Motor neuron (in vitro differentiated cells): ENCODE data around the gene ENGASE. TPM values are rescaled to one million over a fixed set of nuclear protein-coding genes. Genes with fewer than 3 reads are reported as not detected.
"Not testable (repeated sequence)": the region's sequence is repeated elsewhere in the genome, so short reads cannot be mapped to it uniquely, and the experiment has no call there.

ENCODE experiments used
- ATAC-seq, 8 experiments: fragments of 200-7000 bp; cut with Tn5 transposase; replicated peaks in 6 of 8; 2 replicates each; pipeline ENCODE4 v1.8.0; 2021; ENCODE audit warnings: mild to moderate bottlenecking in 8 of 8, moderate library complexity in 8 of 8
- H3K27ac ChIP-seq, 2 donors: fragments of 250-450 bp; sonication (Bioruptor Pico); 2 replicates each; pipeline ENCODE4 v1.9.0; 2021; ENCODE audit warnings: antibody characterized with exemption in 2 of 2, mild to moderate bottlenecking in 2 of 2, moderate library complexity in 1 of 2
- H3K4me1 ChIP-seq, 2 donors: fragments of 250-450 bp; sonication (Bioruptor Pico); replicated peaks in 1 of 2; 2 replicates each; pipeline ENCODE4 v1.6.1; 2021; ENCODE audit warnings: antibody characterized with exemption in 2 of 2, mild to moderate bottlenecking in 2 of 2, moderate library complexity in 1 of 2
- H3K4me3 ChIP-seq, 5 donors: fragments of 250-450 bp; sonication (Bioruptor Pico); 2 replicates each; pipeline ENCODE4 v1.9.0; 2021; ENCODE audit warnings: antibody characterized with exemption in 5 of 5, mild to moderate bottlenecking in 5 of 5, moderate library complexity in 4 of 5
- WGBS, 10 experiments: fragments of 450-650 bp; shearing (Covaris generic); methylation state at CpG; one replicate each; pipeline ENCODE4 v1.0.0; 2022; 5-methylcytosine and 5-hydroxymethylcytosine counted together
- in situ Hi-C, 9 experiments: fragments of 400-800 bp; cut with MboI; loops; one replicate each; pipeline ENCODE4 v1.15.0; 2021; ENCODE audit warnings: low sequenced_read_pairs in 9 of 9, low pct_unique_long_range_greater_than_20kb in 2 of 9; ENCODE audit not compliant: unreplicated experiment in 9 of 9
- total RNA-seq, 8 experiments: library from RNA; unstranded; fragments of 300-600 nt; gene quantifications; 2 replicates each; pipeline versions ENCODE4 v1.2.3 to v1.2.4, GENCODE V29; 2022

Gene ENGASE
- total RNA-seq, 8 experiments from 2014 or later: 10.0 to 49.6 (median 15.4) TPM

DNA sequence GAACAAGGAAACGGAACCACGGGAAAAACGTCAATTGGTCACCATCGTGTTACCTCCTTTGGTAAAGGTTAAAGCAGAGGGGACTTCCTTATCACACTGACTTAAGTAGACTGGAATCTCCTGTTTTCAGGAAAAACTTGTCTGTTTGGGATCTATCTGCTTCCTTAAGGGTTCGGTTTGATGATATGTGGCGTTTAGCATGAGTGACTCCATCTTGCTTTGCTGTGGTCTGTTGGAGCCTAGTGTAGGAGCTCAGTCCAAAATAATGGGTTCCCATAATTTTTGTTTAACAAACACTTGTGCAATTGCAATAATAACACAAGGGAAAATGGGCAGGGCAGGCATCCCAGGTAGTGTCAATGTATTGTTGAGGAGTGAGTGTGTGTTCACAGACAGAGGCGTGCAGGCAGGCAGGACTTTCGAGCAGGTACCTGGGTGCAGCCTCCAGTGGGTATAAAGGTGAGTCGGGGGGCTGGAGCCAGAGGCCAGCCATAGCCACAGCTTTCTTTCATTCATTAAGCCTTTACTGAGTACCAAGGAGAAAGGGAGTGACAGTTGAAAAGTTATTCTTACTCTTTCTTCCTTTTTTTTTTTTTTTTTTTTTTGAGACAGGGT is 4.3 kb upstream of the ENGASE start:
- WGBS, 10 experiments: 0 to 93% (median 79%) methylated on average over 1 to 8 of the region's 9 CpGs; no CpG with 5 or more reads in 2 of the 10 experiments
- Histone ChIP-seq H3K27ac (no peak overlapping the region), H3K4me3 (no peak overlapping the region), H3K4me1 (peaks cover 0 to 2% of the 10 kb centered on the region in 2 donors)
- in situ Hi-C loops: loop anchor here in 1 of 9 experiments (25.0 kb wide), 1 partner anchor 642 kb away; no protein-coding TSS in a partner anchor
- ATAC-seq: no peak

DNA sequence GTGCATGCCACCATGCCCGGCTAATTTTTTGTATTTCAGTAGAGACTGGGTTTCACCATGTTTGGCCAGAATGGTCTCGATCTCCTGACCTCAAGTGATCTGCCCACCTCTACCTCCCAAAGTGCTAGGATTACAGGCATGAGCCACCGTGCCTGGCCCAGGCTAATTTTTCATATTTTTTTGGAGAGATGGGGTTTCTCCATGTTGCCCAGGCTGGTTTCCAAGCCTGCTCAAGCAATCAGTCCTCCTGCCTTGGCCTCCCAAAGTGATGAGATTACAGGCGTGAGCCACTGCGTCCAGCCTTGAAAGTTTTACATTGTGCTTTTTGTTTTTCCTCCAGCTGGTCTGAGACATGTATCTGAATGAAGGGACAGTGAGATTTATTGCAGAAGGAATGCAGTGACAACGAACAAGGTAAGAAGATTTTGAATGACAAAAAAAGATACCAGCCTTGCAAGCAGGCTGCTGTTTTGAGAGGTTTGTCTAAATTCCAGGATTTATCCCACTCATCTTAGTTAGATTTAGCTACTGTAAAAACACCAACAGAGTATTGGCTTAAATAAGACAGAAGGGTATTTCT is 3.4 kb upstream of the ENGASE start:
- H3K4me3 ChIP-seq: no peak overlapping the region
- ATAC-seq: no peak
- peaks cover 8 to 10% of the 10 kb centered on the region in 2 donors for H3K4me1 ChIP-seq
- in situ Hi-C loops: loop anchor here in 1 of 9 experiments (25.0 kb wide), 1 partner anchor 641 kb away; no protein-coding TSS in a partner anchor
- no peak overlapping the region for H3K27ac ChIP-seq
- WGBS, 10 experiments: 0 to 77% (median 41%) methylated on average over 1 to 6 of the region's 6 CpGs; no CpG with 5 or more reads in 2 of the 10 experiments

DNA sequence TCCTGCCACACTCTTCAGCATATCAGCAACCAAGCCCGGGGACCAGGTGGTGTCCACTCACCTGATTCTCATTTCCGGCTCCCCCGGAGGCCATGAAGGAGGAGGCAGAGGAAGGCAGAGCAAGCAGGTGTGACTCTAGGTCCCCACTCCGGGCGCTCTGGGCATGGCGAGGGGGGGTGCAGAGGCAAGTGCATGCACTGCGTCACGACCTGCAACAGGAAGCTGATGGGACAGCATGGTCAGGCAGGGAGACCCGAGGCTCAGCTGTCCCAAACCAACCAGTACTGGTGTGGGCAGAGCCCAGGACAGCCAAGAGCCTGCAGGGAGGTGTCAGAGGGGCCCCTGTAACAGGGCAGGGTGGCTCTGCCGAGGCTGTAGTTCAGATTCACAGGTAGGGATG is 2.1 kb upstream of the ENGASE start:
- Histone ChIP-seq H3K4me3 (no peak overlapping the region), H3K4me1 (peaks cover 8 to 10% of the 10 kb centered on the region in 2 donors), H3K27ac (no peak overlapping the region)
- ATAC-seq: no peak
- in situ Hi-C loops: loop anchor here in 1 of 9 experiments (25.0 kb wide), 1 partner anchor 640 kb away; no protein-coding TSS in a partner anchor
- 20 to 84% (median 75%) methylated on average over 1 to 9 of the region's 10 CpGs; no CpG with 5 or more reads in 7 of the 10 experiments for WGBS, 10 experiments

DNA sequence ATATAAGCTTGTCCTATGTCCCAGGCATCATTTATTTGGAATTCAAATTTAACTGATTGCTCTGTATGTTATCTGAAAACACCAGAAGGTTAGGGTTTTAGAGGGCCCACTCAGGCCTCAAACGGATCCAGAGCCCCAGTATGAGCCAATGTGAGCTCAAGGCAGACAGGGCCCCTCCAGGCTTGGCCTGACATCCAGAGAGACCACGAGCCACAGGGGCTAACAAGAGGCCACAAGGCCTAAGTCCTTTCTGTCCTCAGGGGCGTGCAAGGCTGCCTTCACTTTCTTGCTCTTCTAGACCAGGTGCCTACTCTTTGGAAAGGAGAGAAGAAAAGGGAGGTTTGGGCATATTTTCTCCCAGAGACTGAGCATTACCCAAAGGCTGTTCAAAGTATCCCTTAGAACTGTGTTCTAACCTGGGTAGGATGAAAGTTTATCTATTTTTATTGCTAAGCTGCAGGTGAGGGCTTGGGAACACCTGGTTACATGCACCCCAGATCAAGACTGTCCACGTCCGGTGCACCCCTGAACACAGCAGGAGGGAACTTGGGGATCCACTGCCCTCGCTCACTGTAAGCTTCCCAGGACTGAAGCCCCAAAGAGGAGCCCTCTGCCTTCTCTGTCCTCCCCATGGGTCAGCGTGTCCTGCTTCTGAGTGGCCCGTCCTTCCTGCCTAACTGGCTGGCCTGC is 1.5 kb upstream of the ENGASE start:
- 57 to 96% (median 80%) methylated on average over 1 to 4 of the region's 8 CpGs; no CpG with 5 or more reads in 3 of the 10 experiments for WGBS, 10 experiments
- in situ Hi-C loops: loop anchor here in 1 of 9 experiments (25.0 kb wide), 1 partner anchor 639 kb away; no protein-coding TSS in a partner anchor
- Histone ChIP-seq H3K27ac (no peak overlapping the region), H3K4me3 (no peak overlapping the region), H3K4me1 (peaks cover 8 to 10% of the 10 kb centered on the region in 2 donors)
- no peak for ATAC-seq

DNA sequence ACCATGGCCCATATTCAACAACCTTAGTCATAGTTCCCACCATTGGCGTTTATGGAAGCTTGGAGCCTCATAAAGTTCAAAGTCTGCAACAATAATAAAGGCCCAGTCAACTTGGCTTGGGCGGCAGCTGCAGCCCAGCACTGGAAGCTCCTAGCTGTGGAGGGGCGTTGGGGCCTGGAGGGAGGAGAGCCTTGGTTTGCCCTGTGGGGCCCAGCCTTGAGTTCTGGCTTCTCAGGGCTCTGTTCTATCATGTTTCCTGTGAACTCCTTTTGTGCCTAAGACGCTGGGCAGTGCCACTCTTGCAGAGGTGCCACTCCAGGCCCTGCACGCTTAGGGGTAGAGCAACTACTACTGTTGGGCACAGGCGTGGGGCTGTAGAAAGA is 927 bp upstream of the ENGASE start:
- ATAC-seq: no peak
- in situ Hi-C loops: loop anchor here in 1 of 9 experiments (25.0 kb wide), 1 partner anchor 639 kb away; no protein-coding TSS in a partner anchor
- Histone ChIP-seq H3K27ac (no peak overlapping the region), H3K4me3 (no peak overlapping the region), H3K4me1 (peaks cover 8 to 10% of the 10 kb centered on the region in 2 donors)
- WGBS, 10 experiments: 60 to 85% (median 83%) methylated on average over 1 to 2 of the region's 6 CpGs; no CpG with 5 or more reads in 5 of the 10 experiments

DNA sequence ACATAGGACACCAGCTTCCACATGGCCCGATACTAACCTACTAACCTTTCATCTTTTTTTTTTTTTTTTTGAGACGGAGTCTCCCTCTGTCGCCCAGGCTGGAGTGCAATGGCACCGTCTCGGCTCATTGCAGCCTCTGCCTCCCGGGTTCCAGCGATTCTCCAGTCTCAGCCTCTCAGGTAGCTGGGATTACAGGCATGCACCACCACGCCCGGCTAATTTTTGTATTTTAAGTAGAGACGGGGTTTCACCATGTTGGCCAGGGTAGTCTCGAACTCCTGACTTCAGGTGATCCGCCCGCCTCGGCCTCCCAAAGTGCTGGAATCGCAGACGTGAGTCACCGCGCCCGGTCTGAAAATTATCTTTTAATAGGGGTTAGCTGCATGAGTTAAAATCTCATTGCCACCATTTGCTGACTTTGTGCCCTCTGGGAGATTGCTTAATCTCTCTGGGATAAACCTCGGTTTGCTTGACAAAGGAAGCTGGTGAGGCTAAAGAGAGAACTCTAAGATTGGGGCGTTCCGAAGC is 439 bp upstream of the ENGASE start:
- H3K4me1 ChIP-seq, ATAC-seq: not testable (repeated sequence)
- in situ Hi-C loops: loop anchor here in 1 of 9 experiments (25.0 kb wide), 1 partner anchor 638 kb away; no protein-coding TSS in a partner anchor
- 75 to 100% (median 93%) methylated on average over 1 to 8 of the region's 22 CpGs; no CpG with 5 or more reads in 4 of the 10 experiments for WGBS, 10 experiments
- H3K27ac ChIP-seq: peak overlapping the region in 1 of 2 donors; percentile 43
- peak overlapping the region; percentile 52 to 86 (median 80) for H3K4me3 ChIP-seq

DNA sequence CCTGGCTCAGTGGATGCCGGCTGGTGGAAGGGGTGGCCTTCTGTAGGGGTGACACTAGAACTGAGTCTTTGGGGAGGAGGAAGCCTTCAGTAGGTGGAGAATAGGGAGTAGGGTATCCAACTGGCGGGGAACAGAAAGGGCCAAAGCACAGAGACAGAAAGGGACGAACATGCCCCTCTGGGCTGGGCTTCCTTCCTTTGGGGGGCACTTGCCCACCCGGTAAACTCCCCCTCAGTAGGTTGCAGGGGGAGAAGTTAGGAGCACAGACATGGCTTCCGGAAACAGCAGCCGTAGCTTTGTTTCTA is 774 bp downstream of the ENGASE start:
- peak in 2 of 8 experiments; percentile 1 to 19 for ATAC-seq
- Histone ChIP-seq H3K27ac (peak overlapping the region in 1 of 2 donors; percentile 83), H3K4me3 (peak overlapping the region; percentile 52 to 86 (median 80)), H3K4me1 (peaks cover 8 to 10% of the 10 kb centered on the region in 2 donors)
- WGBS, 10 experiments: 0 to 30% (median 20%) methylated on average over 2 to 3 of the region's 6 CpGs; no CpG with 5 or more reads in 6 of the 10 experiments
- in situ Hi-C loops: loop anchor here in 4 of 9 experiments (25.0 kb wide), 2 partner anchors 312 to 637 kb away; no protein-coding TSS in a partner anchor

DNA sequence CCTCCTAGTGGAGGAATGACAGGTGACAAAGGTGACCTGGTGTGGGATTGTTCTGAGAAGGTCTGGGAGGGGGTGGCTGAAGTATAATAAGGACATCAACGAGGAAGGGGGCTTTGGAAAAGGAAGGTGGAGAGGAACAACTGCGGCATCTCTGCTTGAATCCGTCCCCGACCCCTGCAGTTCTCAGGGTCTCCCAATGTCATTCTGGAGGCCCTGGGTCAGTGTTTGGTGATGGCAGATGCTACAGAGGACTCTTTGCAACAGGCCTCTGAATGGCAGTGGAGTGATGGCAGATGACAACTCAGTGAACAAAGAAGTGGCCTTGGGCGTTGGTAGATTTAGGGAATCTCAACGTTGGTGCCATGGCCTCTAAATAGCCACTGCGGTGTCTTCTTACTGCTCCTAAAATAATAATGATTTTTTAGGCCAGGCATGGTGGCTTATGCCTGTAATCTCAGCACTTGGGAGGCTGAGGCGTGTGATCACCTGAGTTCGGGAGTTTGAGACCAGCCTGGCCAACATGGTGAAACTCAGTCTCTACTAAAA is 1.3 kb downstream of the ENGASE start:
- 0 to 100% (median 80%) methylated on average over 1 to 7 of the region's 9 CpGs; no CpG with 5 or more reads in 4 of the 10 experiments for WGBS, 10 experiments
- ATAC-seq: no peak
- in situ Hi-C loops: loop anchor here in 4 of 9 experiments (25.0 kb wide), 2 partner anchors 311 to 636 kb away; no protein-coding TSS in a partner anchor
- H3K4me1 ChIP-seq: peaks cover 8 to 10% of the 10 kb centered on the region in 2 donors
- H3K27ac ChIP-seq: peak overlapping the region in 1 of 2 donors; percentile 83
- H3K4me3 ChIP-seq: peak overlapping the region; percentile 52 to 86 (median 80)

DNA sequence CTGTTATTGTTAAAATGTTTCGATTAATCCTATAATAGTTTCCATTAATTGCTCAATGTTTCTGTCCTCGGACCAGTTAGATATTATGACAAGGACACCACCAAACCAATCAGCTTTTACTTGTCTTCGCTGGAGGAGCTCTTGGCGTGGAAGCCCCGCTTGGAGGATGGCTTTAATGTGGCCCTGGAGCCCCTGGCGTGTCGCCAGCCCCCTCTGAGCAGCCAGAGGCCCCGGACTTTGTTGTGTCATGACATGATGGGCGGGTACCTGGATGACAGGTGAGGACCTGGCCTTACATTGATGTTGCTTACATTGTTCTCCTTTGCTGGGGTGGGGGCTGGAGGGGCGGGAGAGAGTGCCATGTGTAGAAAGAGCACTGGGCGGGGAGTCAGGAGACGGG is 3.0 kb downstream of the ENGASE start:
- Histone ChIP-seq H3K27ac (no peak overlapping the region), H3K4me3 (no peak overlapping the region), H3K4me1 (peaks cover 10 to 11% of the 10 kb centered on the region in 2 donors)
- ATAC-seq: no peak
- in situ Hi-C loops: loop anchor here in 4 of 9 experiments (25.0 kb wide), 2 partner anchors 310 to 635 kb away; no protein-coding TSS in a partner anchor
- WGBS, 10 experiments: 53 to 92% (median 90%) methylated on average over 2 to 4 of the region's 12 CpGs; no CpG with 5 or more reads in 5 of the 10 experiments

DNA sequence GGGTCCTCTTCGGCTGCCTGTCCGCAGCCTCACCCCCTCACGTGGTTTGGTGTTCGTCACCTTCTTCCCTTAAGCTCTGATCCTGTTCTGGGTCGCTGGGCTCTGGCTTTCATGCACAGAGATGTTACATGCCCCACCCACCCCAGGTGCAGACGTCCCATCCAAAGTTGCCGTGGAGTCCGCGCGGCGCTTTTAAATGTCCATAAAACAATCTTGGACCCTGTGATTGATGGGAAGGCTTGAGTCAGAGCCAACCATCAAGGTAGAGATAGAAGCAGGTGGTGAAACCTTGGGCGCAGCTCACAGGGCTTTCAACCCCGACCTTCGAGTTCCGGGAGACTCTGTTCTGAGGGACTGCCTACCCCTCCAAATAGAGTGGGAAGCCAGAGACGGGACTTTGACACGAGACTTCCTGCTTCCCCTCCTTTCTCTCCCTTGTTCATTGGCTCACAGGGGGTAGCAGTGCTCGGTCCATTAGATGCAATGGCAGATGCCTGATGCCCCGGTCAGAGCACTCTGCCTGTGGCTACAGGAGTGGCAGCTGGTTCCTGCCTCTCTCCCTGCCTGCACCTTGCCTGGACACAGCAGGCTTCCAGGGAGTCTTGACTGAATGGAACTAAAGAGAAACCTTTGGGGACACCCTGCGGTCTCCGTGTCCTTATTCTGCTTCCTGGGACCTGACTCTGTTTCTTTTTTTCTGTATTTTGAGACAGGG is 4.0 kb downstream of the ENGASE start:
- WGBS, 10 experiments: 80 to 100% (median 93%) methylated on average over 1 to 16 of the region's 21 CpGs; no CpG with 5 or more reads in 2 of the 10 experiments
- in situ Hi-C loops: loop anchor here in 4 of 9 experiments (25.0 kb wide), 2 partner anchors 309 to 634 kb away; no protein-coding TSS in a partner anchor
- peaks cover 10 to 11% of the 10 kb centered on the region in 2 donors for H3K4me1 ChIP-seq
- ATAC-seq: no peak
- H3K27ac ChIP-seq: no peak overlapping the region
- no peak overlapping the region for H3K4me3 ChIP-seq

DNA sequence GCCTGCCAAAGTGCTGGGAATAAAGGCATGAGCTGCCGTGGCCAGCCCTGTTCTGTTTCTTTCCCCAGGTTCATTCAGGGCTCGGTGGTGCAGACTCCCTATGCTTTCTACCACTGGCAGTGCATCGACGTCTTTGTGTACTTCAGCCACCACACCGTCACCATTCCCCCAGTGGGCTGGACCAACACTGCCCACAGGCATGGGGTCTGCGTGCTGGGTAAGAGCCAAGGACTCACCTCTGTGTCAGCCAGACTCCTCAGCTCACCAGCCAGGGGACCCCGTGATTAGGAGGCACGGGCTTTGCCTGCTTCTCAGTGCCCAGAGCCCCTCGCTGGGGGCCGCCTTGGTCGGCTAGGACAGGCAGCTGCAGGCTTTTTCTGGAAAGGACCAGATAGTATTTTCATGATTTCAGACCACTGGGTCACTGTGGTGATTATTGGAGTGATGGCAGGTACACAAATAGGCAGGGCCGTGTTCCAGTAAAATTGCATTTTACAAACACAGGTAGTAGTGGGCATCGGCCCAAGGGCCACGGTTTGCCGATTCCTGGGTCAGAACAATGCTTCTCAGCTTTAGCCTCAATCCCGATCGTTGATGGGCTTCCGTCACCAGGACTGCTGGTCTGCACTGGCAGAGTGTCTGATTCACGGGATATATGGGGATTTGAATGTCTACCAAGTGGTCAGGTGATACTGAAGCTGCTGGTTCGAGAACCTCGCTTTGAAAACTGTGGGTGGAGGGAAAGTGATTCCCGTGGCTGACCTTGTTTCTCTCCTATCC is 5.0 kb downstream of the ENGASE start:
- H3K27ac ChIP-seq: no peak overlapping the region
- no peak overlapping the region for H3K4me3 ChIP-seq
- ATAC-seq: no peak
- peaks cover 7 to 11% of the 10 kb centered on the region in 2 donors for H3K4me1 ChIP-seq
- in situ Hi-C loops: loop anchor here in 5 of 9 experiments (10.0 to 25.0 kb wide), 3 partner anchors 308 to 633 kb away; no protein-coding TSS in a partner anchor
- 87 to 100% (median 98%) methylated on average over 3 to 9 of the region's 22 CpGs; no CpG with 5 or more reads in 2 of the 10 experiments for WGBS, 10 experiments
